ENCODE measurements around the gene SIL1.

Gene SIL1

DNA sequence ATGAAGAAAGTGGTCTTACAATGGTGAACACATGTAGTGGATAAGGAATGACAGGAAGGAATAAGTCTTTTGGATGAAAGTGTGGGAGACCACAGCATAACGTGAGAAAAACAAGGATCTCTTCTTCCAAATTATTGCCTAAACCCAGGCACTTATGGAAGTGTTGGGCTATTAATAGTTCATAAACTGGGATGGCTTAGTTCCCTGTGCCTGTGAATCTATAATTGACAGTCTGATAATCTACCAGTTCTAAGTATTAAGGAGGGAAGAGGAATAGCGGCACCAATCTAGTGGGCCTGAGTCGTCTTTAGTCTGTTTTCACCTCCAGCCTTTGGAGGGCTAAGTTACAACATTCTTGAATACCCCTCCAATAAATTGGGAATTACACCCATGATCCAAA, 283.8 kb downstream of the SIL1 start:
- TF ChIP-seq, protein P1, sequence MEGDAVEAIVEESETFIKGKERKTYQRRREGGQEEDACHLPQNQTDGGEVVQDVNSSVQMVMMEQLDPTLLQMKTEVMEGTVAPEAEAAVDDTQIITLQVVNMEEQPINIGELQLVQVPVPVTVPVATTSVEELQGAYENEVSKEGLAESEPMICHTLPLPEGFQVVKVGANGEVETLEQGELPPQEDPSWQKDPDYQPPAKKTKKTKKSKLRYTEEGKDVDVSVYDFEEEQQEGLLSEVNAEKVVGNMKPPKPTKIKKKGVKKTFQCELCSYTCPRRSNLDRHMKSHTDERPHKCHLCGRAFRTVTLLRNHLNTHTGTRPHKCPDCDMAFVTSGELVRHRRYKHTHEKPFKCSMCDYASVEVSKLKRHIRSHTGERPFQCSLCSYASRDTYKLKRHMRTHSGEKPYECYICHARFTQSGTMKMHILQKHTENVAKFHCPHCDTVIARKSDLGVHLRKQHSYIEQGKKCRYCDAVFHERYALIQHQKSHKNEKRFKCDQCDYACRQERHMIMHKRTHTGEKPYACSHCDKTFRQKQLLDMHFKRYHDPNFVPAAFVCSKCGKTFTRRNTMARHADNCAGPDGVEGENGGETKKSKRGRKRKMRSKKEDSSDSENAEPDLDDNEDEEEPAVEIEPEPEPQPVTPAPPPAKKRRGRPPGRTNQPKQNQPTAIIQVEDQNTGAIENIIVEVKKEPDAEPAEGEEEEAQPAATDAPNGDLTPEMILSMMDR (IDR thresholded peaks at IDR 0.05; ENCODE audit: control insufficient read depth, extremely low read depth, insufficient read depth), result no peak
- no peak overlapping the region for H3K4me3 ChIP-seq (ENCODE audit: low read depth, low read length)
- no peak for DNase-seq (ENCODE audit: low read depth)

DNA sequence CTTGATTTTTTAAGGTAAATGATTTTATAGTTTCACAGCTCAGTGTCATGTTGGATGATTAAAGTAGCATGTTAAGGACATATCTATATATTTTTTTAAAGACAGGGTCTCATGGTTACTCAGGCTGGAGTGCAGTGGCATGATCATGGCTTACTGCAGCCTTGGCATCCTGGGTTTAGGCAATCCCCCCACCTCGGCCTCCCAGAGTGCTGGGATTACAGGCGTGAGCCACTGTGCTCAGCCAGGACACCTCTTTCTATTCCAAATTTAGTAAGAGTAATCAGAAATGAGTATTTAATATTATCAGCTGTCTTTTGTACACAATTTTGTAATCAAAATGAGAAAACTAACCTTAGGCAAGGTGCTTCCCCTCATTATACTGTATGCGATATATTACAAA, 284.4 kb downstream of the SIL1 start:
- no peak for DNase-seq (ENCODE audit: low read depth)
- TF ChIP-seq, protein P1 (IDR thresholded peaks at IDR 0.05; ENCODE audit: control insufficient read depth, extremely low read depth, insufficient read depth), result no peak
- no peak overlapping the region for H3K4me3 ChIP-seq (ENCODE audit: low read depth, low read length)

DNA sequence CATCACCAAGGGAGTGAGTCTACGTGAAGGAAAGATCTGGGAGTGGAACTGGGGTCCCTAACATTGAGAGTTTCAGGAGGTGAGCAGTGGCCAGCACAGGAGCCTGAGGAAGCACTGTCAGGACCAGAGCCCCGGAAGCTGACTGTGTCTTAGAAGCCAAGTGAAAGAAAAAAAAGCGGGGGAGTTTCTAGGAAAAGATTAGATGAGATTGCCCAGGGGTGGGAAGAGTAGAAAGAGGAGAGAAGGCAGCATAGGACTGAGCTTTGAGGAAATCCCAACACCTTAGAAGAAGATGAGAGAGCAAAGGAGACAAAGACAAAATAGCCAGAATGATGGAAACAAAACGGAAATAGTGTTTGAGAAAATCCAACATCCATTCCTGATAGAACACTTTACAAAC, 286.1 kb downstream of the SIL1 start:
- no peak overlapping the region for H3K4me3 ChIP-seq (ENCODE audit: low read depth, low read length)
- TF ChIP-seq, protein P1 (IDR thresholded peaks at IDR 0.05; ENCODE audit: control insufficient read depth, extremely low read depth, insufficient read depth), result no peak

DNA sequence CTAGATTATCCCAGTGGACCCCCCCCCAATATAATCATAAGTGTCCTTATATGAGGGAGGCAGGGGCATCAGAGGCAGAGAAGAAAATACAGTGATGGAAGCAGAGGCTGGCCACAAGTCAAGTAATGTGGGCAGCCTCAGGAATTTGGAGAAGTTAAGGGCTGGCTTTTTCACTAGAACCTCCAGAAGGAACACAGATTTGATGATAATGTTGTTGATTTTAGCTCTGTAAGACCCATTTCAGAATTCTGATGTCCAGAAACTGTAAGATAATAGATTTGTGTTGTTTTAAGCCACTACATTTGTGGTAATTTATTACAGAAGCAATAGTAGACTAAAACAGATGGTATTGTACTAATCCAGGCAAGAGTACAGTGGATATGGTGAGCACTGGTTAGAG, 286.7 kb downstream of the SIL1 start:
- no peak overlapping the region for H3K4me3 ChIP-seq (ENCODE audit: low read depth, low read length)
- TF ChIP-seq, protein P1 (IDR thresholded peaks at IDR 0.05; ENCODE audit: control insufficient read depth, extremely low read depth, insufficient read depth), result no peak
- DNase-seq (ENCODE audit: low read depth), result no peak

More for the DNA sequence above, 286.1 kb downstream of the SIL1 start:
- no peak for DNase-seq (ENCODE audit: low read depth)

DNA sequence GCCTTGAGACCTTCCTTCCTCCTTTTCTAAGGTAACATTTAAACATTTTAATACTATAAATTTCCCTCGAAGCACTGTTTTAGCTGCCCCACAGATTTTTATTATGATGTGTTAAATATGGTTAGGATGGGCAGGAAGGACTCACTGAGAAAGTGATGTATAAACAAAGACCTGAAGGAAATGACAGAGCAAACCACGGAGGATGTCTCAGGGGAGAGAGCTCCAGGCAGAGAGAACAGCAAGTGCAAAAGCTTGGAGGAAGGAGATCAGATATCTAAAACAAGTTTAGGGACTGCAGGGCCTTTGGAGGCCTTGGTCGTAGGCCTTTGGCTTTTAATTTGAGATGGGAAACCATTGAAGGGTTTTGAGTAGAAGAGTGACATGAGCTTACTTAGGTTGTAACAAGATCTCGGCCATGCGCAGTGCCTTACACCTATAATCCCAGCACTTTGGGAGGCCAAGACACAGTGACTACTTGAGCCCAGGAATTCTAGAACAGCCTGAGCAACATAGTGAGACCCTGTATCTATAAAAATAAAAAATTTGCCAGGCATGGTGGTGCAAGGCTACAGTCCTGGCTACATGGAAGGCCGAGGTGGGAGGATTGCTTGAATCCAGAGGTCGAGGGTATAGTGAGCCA, 287.5 kb downstream of the SIL1 start:
- H3K4me3 ChIP-seq (ENCODE audit: low read depth, low read length), result no peak overlapping the region
- no peak for DNase-seq (ENCODE audit: low read depth)
- TF ChIP-seq, protein P1 (IDR thresholded peaks at IDR 0.05; ENCODE audit: control insufficient read depth, extremely low read depth, insufficient read depth), result no peak

DNA sequence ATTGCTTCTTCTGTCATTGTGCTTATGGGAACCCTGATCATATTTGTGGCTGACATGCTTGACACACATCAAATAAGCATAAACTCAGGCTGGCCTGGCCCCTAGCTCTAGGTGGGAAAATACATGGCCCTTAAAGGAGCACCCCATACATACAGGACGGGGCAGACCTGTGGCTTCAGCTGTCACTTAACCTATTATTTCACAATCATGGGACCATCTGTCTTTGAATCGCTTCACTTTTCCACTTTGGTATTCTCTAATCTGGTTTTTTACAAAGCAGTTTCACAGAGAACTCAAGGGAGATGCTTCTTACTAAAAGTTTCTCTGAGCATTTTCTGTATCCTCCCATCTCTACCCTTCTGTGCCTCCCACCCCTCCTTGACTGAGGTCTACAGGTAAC, 288.4 kb downstream of the SIL1 start:
- TF ChIP-seq, protein P1 (IDR thresholded peaks at IDR 0.05; ENCODE audit: control insufficient read depth, extremely low read depth, insufficient read depth), result no peak
- no peak for DNase-seq (ENCODE audit: low read depth)
- H3K4me3 ChIP-seq (ENCODE audit: low read depth, low read length), result no peak overlapping the region

DNA sequence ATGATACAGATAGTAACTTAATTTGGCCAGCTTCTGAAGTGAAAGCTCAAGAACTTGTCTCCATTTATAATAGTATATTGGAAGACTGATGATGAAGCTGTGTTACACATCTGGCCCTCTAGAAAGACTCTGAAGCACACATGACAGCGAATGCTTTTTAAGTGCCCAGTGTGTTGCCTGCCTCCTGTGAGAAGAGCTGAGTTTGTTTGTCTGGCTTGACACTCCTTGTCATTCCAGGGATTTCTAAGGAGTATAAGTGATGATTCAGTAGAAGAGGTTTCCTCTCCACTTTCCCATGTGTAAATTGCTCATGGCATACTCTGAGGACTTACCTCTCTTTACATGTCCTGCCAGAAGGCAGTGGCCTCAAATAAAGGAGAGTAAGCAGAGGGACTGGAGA, 292.6 kb downstream of the SIL1 start:
- TF ChIP-seq, protein P1 (IDR thresholded peaks at IDR 0.05; ENCODE audit: control insufficient read depth, extremely low read depth, insufficient read depth), result no peak
- no peak overlapping the region for H3K4me3 ChIP-seq (ENCODE audit: low read depth, low read length)
- no peak for DNase-seq (ENCODE audit: low read depth)

Measured in LNCaP clone FGC (cell line).